ENCODE measurements around the gene FAM200B.

- no peak for TF ChIP-seq CTCF (IDR thresholded peaks at IDR 0.05; ENCODE audit: borderline replicate concordance, extremely low read depth, low read length, poor library complexity, severe bottlenecking)
- no peak for TF ChIP-seq EZH2 (IDR thresholded peaks at IDR 0.05; ENCODE audit: borderline replicate concordance, low read depth, low read length, severe bottlenecking)
Measured at GRCh38 chr4:15659768-15660570, 21.7 kb upstream of the FAM200B start.
